ENCODE results near the gene CARS2.

DNA sequence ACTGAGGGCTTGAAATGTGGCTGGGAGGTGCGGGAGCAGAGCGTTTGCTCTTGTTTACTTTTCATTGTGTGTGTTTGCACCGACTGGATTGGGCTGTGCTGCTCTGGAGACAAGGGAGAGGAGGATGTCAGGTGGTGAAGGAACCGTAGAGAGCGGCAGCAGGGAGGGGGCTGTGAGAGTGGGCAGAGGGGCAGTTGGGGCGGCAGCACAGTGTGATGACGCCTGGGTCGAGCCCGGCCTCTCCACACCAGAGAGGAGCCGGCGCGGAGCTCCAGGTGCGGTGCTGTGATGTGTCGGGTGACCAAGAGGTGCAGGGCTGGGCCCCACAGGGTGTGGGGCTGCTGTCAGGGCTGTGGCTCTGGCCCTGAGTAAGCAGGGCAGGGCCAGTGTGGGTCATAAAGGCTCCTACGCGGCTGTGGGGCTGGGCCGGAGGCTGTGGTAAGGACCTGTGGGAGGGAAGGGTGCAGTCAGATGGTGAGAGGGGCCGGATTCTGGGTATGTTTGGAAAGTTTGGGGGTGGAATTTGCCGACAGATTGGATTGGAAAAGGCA, 80.1 kb downstream of the CARS2 start:
- TF ChIP-seq, protein P1, sequence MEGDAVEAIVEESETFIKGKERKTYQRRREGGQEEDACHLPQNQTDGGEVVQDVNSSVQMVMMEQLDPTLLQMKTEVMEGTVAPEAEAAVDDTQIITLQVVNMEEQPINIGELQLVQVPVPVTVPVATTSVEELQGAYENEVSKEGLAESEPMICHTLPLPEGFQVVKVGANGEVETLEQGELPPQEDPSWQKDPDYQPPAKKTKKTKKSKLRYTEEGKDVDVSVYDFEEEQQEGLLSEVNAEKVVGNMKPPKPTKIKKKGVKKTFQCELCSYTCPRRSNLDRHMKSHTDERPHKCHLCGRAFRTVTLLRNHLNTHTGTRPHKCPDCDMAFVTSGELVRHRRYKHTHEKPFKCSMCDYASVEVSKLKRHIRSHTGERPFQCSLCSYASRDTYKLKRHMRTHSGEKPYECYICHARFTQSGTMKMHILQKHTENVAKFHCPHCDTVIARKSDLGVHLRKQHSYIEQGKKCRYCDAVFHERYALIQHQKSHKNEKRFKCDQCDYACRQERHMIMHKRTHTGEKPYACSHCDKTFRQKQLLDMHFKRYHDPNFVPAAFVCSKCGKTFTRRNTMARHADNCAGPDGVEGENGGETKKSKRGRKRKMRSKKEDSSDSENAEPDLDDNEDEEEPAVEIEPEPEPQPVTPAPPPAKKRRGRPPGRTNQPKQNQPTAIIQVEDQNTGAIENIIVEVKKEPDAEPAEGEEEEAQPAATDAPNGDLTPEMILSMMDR (conservative IDR thresholded peaks at IDR 0.05 in 1 of 2, IDR thresholded peaks at IDR 0.05 in 1 of 2; ENCODE audit: extremely low read depth in 1 of 2, insufficient read depth in 1 of 2, low read depth in 1 of 2, low read length in 2 of 2): no peak
- no peak for TF ChIP-seq EZH2 (IDR thresholded peaks at IDR 0.05; ENCODE audit: borderline replicate concordance, low read length)
